Thyroid gland (tissue), 4 donors: ENCODE measurements around the gene SLC12A4.

Source experiments
- POLR2A ChIP-seq, 2 donors: fragments of 450-650 bp; IDR thresholded peaks; one replicate each; pipeline ENCODE4 v1.6.1; 2017; ENCODE audit warnings: antibody characterized with exemption in 2 of 2, mild to moderate bottlenecking in 2 of 2, moderate library complexity in 1 of 2
- TF ChIP-seq, protein P1 (sequence below), 6 experiments: fragments of 200-600 bp in 3 of 6; fragments of 450-650 bp in 3 of 6; sonication (generic) in 3 of 6; IDR thresholded peaks; one replicate each; pipeline ENCODE4 v1.5.1; 2016 to 2019; ENCODE audit warnings: antibody characterized with exemption in 6 of 6, mild to moderate bottlenecking in 2 of 6, inconsistent platforms in 1 of 6, moderate library complexity in 1 of 6

DNA sequence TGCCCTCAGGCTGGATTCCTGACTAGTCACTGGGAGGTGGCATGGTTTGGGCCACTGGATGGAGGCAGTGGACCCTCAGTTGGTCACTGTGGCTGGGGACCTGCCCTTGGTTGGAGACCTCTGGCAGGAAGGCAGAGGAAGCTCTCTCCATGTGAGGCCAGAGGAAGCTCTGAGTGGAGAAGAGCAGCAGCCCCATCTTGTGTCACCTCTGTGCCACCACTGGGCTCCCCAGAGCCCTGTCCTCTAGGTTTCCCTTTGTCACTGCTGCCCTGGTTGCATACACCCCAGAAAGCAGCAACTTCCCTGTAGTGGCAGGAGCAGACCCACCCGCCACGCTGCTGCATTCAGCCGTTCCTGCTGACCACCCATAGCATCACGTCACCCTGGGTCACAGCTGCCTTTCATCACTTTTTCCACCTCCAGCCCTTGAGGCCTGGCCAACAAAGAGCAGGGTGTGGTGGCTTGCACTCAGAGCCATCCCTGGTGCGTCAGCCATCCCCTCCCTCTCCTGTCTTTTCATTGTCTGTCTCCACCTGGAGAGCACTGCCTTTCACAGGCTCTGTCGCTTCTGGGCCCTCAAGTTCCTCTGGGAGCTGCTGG, 48.7 kb downstream of the SLC12A4 start:
- TF ChIP-seq, protein P1, sequence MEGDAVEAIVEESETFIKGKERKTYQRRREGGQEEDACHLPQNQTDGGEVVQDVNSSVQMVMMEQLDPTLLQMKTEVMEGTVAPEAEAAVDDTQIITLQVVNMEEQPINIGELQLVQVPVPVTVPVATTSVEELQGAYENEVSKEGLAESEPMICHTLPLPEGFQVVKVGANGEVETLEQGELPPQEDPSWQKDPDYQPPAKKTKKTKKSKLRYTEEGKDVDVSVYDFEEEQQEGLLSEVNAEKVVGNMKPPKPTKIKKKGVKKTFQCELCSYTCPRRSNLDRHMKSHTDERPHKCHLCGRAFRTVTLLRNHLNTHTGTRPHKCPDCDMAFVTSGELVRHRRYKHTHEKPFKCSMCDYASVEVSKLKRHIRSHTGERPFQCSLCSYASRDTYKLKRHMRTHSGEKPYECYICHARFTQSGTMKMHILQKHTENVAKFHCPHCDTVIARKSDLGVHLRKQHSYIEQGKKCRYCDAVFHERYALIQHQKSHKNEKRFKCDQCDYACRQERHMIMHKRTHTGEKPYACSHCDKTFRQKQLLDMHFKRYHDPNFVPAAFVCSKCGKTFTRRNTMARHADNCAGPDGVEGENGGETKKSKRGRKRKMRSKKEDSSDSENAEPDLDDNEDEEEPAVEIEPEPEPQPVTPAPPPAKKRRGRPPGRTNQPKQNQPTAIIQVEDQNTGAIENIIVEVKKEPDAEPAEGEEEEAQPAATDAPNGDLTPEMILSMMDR (IDR thresholded peaks at IDR 0.05), result no peak
- no peak for TF ChIP-seq POLR2A (IDR thresholded peaks at IDR 0.05)
